Left renal pelvis (tissue), 4 donors: ENCODE results near the gene GLIS1. TPM values are rescaled to one million over a fixed set of nuclear protein-coding genes. Genes with fewer than 3 reads are reported as not detected.

Experiments
- DNase-seq, 4 donors: peaks; one replicate each; pipeline ENCODE4 v3.0.0-alpha.2; 2013; ENCODE audit warnings: low read depth in 4 of 4, low spot score in 3 of 4
- polyA plus RNA-seq, 4 donors: library from polyadenylated mRNA; unstranded; fragments of 120-200 nt; gene quantifications; one replicate each; pipeline ENCODE4 v1.2.1, GENCODE V29; 2013; ENCODE audit not compliant: insufficient read length in 4 of 4

The GLIS1 gene
- polyA plus RNA-seq, 4 donors = 0.29 to 3.1 (median 2.3) TPM

DNA sequence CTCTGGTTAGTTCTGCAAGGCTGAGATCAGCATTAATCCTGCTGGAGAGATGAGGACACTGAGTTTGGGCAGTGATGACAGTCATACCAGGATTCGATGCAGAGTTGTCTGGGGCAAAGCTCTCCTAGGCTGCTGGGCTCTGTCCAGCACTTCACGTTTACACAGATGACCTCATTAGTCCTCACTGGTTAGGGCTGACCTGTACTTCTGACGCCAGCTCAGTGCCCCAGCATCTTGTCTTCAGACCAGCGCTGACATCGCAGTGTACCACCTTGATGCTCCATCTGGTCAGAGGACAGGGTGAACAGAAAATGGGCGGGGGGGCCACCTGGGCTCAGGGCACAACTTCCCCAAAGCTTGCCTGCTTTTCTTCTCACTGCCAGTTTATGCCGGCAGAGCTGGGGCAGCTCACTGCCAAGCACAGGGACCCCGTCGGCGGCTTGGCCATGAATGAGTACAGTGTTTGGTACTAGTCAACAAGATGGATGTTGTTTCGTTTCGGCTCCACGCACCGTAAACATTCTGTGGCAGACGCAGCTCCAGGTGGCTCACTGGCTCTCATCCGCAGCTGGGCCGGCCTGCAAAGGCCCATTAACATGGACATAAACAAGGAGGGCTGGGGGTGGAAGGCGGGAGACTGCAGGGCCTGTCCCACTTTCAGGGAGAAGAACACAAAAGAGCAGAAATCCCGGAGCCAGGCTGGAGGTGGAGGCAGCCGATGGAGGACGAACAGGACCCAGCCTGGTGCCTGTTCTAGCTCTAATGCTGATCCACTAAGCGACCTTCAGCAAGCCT lies 118.7 kb downstream of the GLIS1 start:
- DNase-seq = no peak

DNA sequence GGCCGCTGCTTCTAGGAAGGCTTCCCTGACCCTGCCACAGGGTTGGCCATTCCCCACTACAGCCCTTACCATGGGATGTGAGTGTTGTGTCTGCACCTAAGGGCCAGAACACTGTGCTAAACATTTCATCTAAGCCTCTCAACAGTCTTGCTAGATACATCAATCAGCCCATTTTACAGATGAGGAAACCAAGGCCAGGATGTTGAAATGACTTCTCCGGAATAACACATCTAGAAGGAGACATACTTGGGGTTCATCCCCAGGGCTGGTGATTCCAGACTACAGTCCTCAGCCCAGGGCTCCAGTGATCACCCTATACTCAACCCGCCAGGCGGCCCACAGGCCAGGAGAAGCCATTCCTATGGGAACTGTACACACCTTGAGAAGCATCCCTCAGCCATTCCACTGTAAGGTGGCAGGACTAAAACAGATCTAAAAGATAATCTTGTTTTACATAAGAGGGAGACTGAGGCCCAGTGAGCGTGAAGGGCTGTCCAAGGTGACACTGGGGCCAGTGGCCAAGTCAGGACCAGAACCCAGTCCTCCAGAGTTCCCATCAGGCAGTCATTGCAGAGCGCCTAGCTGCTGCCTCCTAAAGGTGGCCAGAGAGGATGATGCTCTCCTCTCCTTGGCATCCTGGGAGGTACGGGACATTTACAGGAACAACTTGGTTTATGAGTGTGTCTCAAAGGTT lies 119.5 kb downstream of the GLIS1 start:
- DNase-seq = no peak

DNA sequence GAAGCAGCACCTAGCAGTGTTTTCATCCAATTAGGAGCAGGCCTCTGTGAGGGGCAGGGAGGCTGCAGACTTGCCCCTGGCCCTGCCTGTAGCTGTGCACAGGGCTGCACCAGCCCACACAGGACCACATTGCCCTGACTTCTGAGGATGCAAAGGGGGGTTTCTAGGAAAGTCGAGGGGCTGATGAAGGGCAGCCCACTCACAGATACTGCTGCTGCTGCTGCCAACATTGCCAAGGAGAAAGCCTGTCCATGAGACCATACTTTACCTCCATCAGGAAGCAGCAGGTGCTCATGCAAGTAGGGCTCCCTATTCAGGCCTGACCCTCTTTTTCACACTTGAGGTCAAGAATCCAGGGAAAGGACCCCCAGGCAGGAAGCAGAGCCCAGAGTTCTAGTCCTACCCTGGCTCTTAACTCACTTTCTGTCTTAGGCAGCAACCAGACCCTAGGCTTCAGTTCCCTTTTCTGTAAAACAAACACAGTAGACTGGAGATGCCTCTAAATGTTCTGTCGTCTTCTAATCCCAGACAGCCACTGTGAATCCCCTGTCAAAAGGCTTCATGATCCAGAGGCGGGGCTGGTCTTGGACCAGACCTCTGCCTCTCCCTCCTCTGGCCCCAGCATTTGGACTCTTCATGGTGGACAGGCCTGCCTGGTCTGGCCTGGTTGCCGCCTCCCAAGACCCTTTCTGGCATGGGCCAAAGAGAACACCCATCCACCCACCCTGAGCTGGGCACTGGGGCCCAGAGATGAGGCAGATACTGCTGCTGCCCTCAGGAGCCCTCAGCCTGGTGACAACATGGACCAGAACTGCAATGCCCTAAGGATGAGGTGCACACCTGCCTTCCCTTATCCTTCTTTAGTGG lies 120.2 kb downstream of the GLIS1 start:
- DNase-seq = no peak

DNA sequence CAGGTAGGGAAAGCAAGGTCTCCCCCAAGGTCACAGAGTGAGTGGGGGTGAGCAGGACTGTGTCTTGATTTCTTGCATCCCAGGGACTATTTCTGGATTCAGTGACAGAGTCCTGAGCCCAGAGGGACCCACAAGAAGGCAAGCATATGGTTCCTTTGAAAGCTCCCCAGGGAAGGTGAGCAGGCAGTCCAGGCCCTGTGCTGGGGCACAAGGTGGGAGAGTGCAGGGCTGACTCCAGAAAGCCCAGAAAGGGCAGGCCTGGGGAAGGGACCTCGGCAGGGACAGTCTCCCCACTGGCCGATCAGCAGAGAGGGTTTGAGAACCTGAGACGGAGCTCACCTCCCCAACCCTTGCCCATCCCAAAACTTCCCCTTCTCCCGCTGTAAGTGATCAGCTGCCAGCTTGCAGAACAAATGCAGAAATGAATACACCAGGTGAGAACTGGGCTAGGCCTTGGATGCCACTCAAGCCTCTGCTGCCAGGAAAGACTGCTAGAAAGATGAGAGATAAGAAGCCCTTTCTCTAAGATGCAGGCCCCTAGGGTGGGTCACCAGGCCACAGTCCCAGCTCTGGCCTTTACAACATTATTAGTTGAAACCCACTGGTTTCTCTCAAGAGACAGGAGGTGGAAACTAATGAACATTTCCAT lies 121.0 kb downstream of the GLIS1 start:
- DNase-seq = no peak

DNA sequence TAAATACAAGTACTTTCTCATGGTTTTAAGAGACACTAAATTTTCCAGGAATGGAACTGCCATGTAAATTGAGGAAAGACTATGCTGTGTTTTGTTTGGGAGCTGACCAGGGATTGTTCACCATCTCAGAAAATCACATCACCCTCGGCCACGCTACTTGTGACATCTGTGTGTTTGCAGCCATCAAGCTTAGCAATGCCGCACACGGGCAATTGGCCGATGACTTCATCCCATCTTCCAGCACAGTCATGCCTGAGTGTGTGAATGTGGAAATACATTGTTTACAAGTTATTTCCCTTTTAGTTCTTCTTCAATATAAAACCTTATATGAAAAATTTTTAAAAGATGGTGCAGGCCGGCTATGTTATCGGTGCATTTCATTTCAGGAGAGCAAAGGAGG lies 121.6 kb downstream of the GLIS1 start:
- no peak for DNase-seq

DNA sequence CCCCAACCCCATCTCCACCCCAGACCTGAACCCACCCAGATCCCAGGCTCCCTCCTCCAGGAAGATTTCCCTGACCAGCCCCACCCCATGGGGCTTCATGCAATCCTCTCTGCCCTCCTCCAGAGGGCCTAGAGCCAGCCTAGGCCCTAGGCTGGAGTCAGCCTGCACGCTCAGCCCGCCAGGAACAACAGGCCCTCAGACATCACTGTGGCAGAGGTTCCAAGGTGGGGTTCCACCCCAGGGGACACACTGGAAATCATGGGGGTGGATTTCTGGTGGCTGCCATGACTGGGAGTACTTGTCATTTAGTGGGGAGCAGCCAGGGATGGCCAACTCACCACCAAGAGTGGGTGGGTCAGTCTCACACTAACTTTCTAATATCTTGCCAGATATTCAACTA lies 122.0 kb downstream of the GLIS1 start:
- no peak for DNase-seq

DNA sequence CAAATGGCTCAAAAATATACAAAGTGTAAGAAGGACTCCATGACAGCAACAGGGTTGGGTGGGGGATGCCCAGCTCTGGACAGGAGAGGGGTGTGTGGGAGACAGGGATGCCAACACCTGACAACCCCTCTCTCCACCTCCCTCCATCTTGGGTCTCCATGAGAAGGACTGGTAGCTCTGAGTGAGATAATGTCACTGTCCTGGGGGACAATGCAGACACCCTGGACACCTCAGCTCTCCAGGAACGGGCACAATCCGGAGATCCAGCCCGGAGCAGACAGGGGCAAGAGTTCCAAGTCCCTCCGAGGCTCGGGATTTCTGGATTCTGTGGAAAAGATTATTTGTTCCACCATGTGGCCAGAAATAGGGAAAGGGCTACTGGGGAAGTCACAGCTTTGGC lies 122.5 kb downstream of the GLIS1 start:
- DNase-seq = no peak

DNA sequence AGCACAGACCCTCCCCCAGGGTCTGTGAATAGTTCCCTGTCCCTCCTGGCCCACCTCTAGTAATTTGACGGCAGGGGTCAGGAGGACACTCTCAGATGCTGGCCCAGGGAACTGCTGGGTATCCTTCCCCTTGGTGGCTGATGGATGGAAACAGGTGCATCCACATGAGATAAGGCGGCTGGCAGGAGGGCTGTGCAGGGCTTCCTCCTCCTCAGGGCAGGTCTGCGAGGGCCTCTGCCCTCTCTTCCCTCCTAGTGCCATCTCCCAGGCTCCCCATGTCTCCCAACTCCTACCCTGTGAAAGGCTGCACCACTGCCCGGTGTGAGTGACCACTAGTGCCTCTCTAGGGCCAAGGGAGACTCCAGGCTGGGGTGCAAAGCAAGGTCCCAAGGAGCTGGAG lies 123.9 kb downstream of the GLIS1 start:
- no peak for DNase-seq

DNA sequence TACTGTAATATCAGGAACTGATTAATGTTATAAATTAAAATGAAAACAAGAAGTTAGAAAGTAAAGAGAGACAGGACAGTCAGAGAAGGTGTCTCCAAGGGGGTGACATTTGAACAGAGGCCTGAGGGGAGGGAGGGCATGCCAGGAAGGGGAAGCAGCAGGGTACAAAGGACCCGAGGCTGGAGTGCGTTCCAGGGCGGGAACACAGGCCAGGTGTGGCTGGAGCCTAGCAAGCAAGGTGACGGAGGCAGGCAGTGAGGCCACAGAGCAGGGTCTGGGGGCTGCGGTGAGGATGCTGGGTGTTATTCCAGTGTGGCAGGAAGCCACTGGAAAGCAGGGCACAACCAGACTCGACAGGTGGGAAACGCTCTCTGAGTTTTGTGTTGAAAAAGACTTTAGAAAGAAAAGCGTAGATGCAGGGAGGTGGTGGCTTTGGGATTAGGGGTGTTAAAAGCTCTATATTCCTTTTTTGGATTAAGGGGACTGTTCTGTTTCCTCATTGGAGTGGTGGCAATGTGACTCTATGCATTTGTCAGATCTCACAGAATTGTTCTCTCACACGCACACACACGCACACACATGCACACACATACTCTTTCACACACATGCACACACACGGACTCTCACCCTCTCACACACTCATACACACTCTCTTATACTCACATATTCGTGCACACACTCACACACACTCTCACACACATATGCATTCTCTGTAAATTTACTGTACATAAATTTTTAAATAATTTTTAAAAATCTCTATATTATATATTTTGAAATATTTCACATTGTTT lies 124.5 kb downstream of the GLIS1 start:
- no peak for DNase-seq

DNA sequence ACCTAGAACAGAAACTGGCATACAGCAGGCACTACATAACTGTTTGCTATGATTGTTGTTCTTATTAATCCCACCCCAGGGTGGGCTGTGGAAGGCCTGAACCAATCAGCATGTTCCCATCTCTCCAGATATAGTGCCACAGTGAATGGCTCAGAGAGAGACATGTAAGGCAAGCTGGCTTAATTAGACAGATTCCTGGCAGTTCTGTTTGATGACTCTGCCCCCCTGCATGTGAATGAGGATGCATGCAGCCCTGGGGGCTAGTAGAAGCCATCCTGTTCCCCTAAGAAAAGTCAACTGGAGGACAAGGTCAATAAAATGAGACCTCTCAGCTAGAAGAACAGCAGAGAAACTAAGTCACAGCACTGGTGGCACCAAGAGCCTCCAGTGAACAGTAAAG lies 130.3 kb downstream of the GLIS1 start:
- no peak for DNase-seq

DNA sequence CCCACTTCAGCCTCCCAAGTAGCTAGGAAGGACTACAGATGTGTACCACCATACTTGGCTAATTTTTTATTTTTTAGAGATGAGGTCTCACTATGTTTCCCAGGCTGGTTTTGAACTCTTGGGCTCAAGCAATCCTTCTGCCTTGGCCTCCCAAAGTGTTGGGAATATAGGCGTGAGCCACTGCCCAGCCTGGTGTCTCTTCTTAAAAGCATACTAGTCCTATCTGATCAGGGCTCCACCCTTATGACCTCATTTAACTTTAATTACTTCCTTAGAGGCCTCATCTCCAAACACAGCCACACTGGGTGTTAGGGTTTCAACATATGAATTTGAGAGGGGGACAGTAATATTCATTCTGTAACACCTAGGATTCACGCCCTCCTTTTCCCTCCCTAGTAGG lies 130.9 kb downstream of the GLIS1 start:
- no peak for DNase-seq

DNA sequence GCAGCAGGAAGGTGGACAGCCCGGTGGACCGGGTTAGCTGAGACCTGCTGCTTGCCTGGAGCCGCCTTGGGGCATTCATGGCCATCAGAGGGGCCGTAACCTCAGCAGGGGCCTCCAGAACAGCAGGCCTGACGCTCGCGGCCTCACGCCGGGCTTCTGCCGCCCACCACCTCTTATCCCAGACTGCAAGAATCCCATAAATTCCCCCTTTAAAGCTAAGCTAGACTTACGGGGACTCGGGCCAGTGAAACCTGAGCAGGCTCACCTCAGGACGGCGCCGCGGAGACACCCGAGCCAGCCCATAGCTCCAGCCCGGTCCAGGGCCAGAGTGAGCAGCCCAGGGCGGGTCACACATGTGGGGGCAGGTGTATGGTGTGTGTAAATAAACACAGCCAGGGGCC lies 132.3 kb downstream of the GLIS1 start:
- DNase-seq = no peak

DNA sequence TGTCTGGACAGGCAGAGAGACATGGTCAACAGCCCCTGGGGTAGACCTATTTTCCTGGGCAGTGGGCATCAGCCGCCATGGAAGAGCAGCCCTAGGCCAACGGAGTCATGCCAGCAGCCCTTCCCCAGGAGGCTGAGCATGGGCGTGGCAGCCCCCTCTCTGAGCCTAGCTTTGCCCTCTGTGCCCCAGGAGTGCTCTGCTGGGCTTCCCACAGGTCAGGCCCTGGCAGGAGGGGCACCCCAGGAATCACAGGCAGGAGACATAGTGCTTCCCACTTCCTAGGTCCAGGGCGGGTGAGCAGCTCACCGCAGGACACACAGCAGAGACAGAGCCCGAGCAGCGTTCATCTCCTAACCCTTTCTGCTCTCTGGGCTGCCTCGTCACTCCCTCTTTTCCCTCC lies 132.8 kb downstream of the GLIS1 start:
- DNase-seq = no peak

DNA sequence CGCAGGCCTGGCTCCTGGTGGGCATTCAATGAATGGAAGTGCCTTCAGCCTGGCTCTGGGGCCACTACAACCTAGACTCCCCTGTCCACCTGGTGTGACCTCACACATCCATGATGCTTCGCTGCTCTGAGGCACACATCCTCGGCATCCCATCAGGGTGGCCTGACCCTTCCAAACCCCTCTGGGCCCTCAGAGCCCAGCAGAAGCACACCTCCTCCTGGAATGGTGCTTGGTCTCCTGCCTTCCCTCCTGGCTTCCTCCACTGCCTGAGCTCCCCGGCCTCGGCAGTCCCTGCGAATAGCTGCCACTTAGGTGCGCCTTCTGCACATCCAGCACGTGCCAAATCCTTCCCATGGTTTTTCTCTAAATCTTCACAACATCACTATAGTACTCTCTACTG lies 133.8 kb downstream of the GLIS1 start:
- DNase-seq = no peak

DNA sequence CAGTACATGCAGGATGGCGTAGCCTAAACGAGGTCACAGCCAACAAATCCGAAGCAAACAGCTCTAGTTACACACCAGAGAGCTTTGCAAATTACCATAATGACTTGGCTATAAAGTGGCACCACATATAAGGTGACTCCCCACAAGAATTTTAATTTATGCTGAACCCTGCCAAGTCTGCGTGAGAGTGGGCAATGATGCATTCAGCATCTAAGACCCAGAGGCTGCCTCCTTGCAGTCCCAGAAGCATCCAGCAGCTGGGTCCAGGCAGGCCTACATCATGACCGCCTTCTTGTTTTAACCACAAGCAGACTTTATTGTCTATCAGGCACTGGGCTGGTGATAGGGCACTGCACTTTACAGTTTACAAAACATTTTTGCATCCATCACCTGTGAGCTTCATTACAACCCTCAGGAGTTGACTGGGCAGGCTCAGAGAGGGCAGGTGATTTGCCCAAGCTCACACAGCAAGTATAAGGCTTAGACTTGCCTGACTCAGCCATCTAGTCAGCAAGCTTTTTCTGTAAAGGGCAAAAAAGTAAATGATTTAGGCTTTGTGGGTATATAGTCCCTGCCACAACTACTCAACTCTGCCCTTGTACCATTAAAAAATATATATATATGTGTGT lies 134.6 kb downstream of the GLIS1 start:
- DNase-seq = no peak

DNA sequence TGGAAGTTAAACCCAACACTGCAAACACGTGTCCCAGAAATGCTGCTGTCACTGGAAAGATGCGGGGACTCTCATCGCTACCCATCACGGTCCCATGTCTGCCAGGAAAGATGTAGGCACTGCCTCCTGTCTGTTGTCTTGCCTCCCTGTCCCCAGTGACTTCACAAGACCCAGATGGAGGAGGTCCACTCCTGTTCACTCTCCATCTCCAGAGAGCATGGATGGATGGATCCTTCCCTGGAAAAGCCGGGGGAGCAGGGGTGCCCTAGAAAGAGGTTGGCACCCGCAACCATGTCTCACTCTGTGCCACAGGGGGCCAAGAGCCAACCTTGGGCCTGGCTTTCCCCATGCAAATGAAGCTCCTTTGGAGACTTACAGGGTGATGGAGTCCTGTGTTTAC lies 135.5 kb downstream of the GLIS1 start:
- no peak for DNase-seq

DNA sequence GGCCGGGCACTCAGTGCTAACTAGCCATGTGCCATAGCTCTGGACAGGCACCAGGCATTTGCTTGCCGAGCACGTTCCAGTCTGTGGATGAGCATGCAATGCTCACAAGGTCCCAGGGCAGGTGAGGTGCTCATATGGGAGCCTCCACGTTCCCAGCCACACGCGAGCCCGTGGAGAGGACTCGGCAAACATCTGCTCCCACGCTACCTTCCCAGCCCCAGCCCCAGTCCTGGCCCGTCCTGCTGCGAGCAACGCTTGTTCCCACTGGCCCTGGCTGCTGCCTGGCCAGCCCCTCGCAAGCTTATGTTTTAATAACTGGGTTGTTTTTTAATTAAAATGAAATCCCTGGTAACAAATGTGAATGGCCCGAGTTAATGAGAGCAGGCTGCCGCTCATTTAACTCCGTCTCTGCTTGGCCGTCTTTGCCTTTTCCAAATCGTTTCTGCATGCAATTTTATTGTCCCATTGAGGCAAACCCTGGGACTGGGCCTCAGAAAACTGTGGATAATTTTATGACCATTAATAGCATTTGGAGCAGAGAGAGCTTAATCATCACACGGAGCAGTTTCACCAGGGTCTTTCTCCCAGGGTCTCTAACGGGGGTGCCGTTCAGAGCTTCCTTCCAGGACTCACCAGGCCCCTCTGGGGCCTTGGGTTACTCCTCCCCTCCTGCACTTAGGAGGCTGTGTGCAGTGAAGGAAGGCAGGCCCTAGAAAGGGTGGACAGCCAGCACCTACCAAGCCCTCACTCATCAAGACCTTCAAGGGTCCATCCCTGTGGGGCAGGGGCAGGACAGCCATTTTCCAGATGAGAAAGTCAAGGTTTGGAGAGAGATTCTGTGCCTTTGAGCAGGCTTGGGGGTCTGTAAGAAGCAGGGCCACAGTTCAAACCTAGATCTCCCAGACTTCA lies 136.8 kb downstream of the GLIS1 start:
- DNase-seq = no peak

DNA sequence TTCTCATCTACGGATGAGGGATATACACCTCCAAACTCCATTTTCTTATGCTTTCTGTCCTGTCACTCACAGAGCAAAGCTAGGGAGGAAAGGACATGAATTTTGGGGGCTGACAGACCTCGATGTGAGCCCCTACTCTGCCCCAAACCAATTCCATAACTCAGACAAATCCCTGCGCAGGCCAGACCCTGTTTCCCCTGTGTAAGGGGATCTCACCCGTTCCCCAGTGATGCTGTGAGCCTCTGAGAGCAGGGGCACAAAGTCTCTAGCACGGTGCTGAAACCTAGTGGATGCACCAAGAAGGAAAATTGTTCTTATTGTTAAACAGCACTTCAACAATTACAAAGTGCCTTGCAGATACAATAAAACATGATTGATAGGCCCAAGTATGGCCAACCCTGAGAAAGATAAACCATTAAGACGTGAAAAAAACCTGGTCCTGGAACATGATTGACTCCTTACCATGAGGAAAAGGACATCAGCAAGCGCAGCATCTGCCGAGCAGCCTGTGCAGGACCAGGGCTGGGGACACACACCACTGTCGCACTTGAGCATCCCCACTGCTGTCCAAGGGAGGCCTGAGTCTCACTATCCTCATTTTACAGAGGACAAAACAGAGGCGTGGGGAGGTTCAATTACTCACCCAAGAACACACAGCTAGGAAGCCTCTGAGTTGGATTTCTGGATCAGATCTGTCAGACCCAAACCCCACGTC lies 137.8 kb downstream of the GLIS1 start:
- no peak for DNase-seq
